HCT116 (cell line): ENCODE results near the gene CAST. TPM values are rescaled to one million over a fixed set of nuclear protein-coding genes. Genes with fewer than 3 reads are reported as not detected.

Experiments used
- ATAC-seq: fragments of 200-7000 bp; cut with Tn5 transposase; 2 replicates; pipeline ENCODE4 v1.9.1; 2020; ENCODE audit warnings: mild to moderate bottlenecking, moderate library complexity
- BruUV-seq: library from RNA; stranded (reverse); fragments of 400-500 nt; replicated peaks from 2 replicates; lab custom pipeline; 2021; lab: Mats Ljungman, UMichigan
- CTCF ChIA-PET: fragments of 300-600 bp; sonication (Branson Sonifier 250); formaldehyde crosslinking; loops from one replicate; lab custom pipeline; 2021; ENCODE audit warnings: antibody characterized with exemption; lab: Charles Lee
- POLR2A ChIA-PET: fragments of 300-600, 350-600 bp; sonication (Branson Sonifier 250); formaldehyde crosslinking; loops from one replicate; lab custom pipeline; 2021; ENCODE audit warnings: antibody characterized with exemption; lab: Charles Lee
- RAD21 ChIA-PET, 2 experiments: fragments of 300-600 bp; sonication (Branson Sonifier 250); formaldehyde crosslinking; loops; one replicate each; lab custom pipeline; 2023; ENCODE audit warnings: low total read pairs in 2 of 2; ENCODE audit not compliant: uncharacterized antibody in 2 of 2, unreplicated experiment in 2 of 2, low non-redundant PET in 1 of 2; lab: Charles Lee
- DNase-seq: peaks from one replicate; pipeline ENCODE4 v3.0.0-alpha.2; 2010; ENCODE audit warnings: low read depth, low spot score
- H2AFZ ChIP-seq: fragments of 200-600 bp; shearing (Covaris generic), sonication (generic); 2 replicates; pipeline ENCODE4 v1.6.1; 2017; ENCODE audit warnings: low read depth, mixed run types, mixed read lengths, antibody characterized with exemption, low read length; ENCODE audit not compliant: poor library complexity, severe bottlenecking
- H3K27ac ChIP-seq: 2 replicates; pipeline ENCODE4 v1.5.1; 2012; ENCODE audit warnings: low read depth, low read length
- H3K27me3 ChIP-seq: fragments of 200-600 bp; sonication (generic); 2 replicates; pipeline ENCODE4 v1.6.1; 2016; ENCODE audit warnings: mixed run types, low read length, mixed read lengths; ENCODE audit not compliant: insufficient read depth
- H3K36me3 ChIP-seq, 2 experiments: fragments of 200-500 bp in 1 of 2; fragments of 200-600 bp in 1 of 2; sonication (Bioruptor generic) in 1 of 2; sonication (generic) in 1 of 2; 2 replicates each; pipeline versions ENCODE4 v1.5.1 to v1.6.1; 2014 to 2016; ENCODE audit warnings: low read length in 2 of 2, inconsistent platforms in 1 of 2, mixed read lengths in 1 of 2, mixed run types in 1 of 2; ENCODE audit not compliant: insufficient read depth in 2 of 2, control insufficient read depth in 1 of 2
- H3K4me1 ChIP-seq, 2 experiments: fragments of 200-600 bp in 1 of 2; sonication (generic) in 1 of 2; 2 replicates each; pipeline versions ENCODE4 v1.5.1 to v1.6.1; 2012 to 2017; ENCODE audit warnings: low read length in 2 of 2, inconsistent platforms in 1 of 2, mild to moderate bottlenecking in 1 of 2, mixed read lengths in 1 of 2, mixed run types in 1 of 2, moderate library complexity in 1 of 2; ENCODE audit not compliant: insufficient read depth in 2 of 2, control insufficient read depth in 1 of 2
- H3K4me2 ChIP-seq: fragments of 200-600 bp; sonication (generic); 2 replicates; pipeline ENCODE4 v1.6.1; 2017; ENCODE audit warnings: mixed run types, low read length, mixed read lengths
- H3K4me3 ChIP-seq, 2 experiments: fragments of 200-600 bp in 1 of 2; sonication (generic) in 1 of 2; replicated peaks in 1 of 2; 2 replicates each; pipeline ENCODE4 v1.5.1; 2011 to 2016; ENCODE audit warnings: low read length in 2 of 2, control low read depth in 1 of 2, low read depth in 1 of 2, mild to moderate bottlenecking in 1 of 2, mixed read lengths in 1 of 2, mixed run types in 1 of 2
- H3K79me2 ChIP-seq: fragments of 200-600 bp; sonication (generic); 2 replicates; pipeline ENCODE4 v1.6.1; 2017; ENCODE audit warnings: mild to moderate bottlenecking, mixed run types, low read length, moderate library complexity, mixed read lengths; ENCODE audit not compliant: insufficient read depth
- H3K9ac ChIP-seq: fragments of 200-600 bp; sonication (generic); 2 replicates; pipeline ENCODE4 v1.6.1; 2016; ENCODE audit warnings: low read length, mixed read lengths
- H3K9me2 ChIP-seq: fragments of 200-600 bp; sonication (generic), shearing (Covaris generic); 2 replicates; pipeline ENCODE4 v1.6.1; 2017; ENCODE audit warnings: mixed run types, mild to moderate bottlenecking, moderate library complexity; ENCODE audit not compliant: insufficient read depth
- H3K9me3 ChIP-seq, 2 experiments: fragments of 200-500 bp in 1 of 2; fragments of 200-600 bp in 1 of 2; sonication (Bioruptor generic) in 1 of 2; sonication (generic) in 1 of 2; 2 replicates each; pipeline ENCODE4 v1.6.1; 2014 to 2017; ENCODE audit warnings: low read length in 2 of 2, mixed read lengths in 2 of 2, inconsistent platforms in 1 of 2, low read depth in 1 of 2, mild to moderate bottlenecking in 1 of 2, mixed run types in 1 of 2, moderate library complexity in 1 of 2; ENCODE audit not compliant: control insufficient read depth in 1 of 2, insufficient read depth in 1 of 2
- H4K20me1 ChIP-seq: fragments of 200-600 bp; sonication (generic), shearing (Covaris generic); 2 replicates; pipeline ENCODE4 v1.6.1; 2017; ENCODE audit warnings: mixed run types, mild to moderate bottlenecking, moderate library complexity; ENCODE audit not compliant: insufficient read depth
- POLR2AphosphoS5 ChIP-seq: IDR thresholded peaks from 2 replicates; pipeline ENCODE4 v1.6.1; 2011; ENCODE audit warnings: mild to moderate bottlenecking, low read depth, low read length, moderate library complexity
- SIN3A ChIP-seq: IDR thresholded peaks from 2 replicates; pipeline ENCODE4 v1.6.1; 2012; ENCODE audit warnings: low read depth
- YY1 ChIP-seq: IDR thresholded peaks from 2 replicates; pipeline ENCODE4 v1.6.1; 2011; ENCODE audit warnings: low read length, low read depth, moderate library complexity, mild to moderate bottlenecking; ENCODE audit not compliant: insufficient replicate concordance; ENCODE audit errors: extremely low read depth
- intact Hi-C: fragments of 100-400 bp; cut with micrococcal nuclease; formaldehyde crosslinking; loops from 2 replicates; pipeline ENCODE4 v1.10.0; 2022
- total RNA-seq: library from RNA; stranded (reverse); gene quantifications from one replicate; pipeline ENCODE4 v1.2.1, GENCODE V29; 2021; ENCODE audit not compliant: unreplicated experiment

Gene CAST
- total RNA-seq, 1 experiment from 2014 or later, result 142 TPM

- Histone ChIP-seq H4K20me1 (no peaks in the 10 kb centered on the region), H3K9ac (no peak overlapping the region), H3K27ac (no peak overlapping the region), H3K4me2 (no peak overlapping the region), H3K4me3 (no peak overlapping the region)
- POLR2A ChIA-PET, result no interaction called here
- no peak for DNase-seq
- BruUV-seq, result no TSS peak
- TF ChIP-seq SIN3A, result no peak
- TF ChIP-seq POLR2AphosphoS5, result no peak
- no peak for TF ChIP-seq YY1
- TF ChIP-seq, all 23 proteins: peak for 0
- ChIA-PET RAD21 (no interaction called here), CTCF (no interaction called here)
- intact Hi-C loops, result no loop called here
- H3K4me1 ChIP-seq, result no peaks in the 10 kb centered on the region
- no peaks in the 10 kb centered on the region for H3K9me2 ChIP-seq
- H3K79me2 ChIP-seq, result no peaks in the 10 kb centered on the region
- no peak overlapping the region for H2AFZ ChIP-seq
- ATAC-seq, result no peak
- peaks cover 2% of the 10 kb centered on the region; the same call in 1 of the 2 replicates for H3K27me3 ChIP-seq
- no peaks in the 10 kb centered on the region for H3K36me3 ChIP-seq
- no peaks in the 10 kb centered on the region for H3K9me3 ChIP-seq
Measured at GRCh38 chr5:96823900-96824380, 161.8 kb downstream of the CAST start.

Other genes with a start within 250 kb of the CAST start
- gene PCSK1, start 229.1 kb upstream of the CAST start, total RNA-seq, result not detected
- gene ERAP1, start 145.6 kb downstream of the CAST start, total RNA-seq, result 9.7 TPM
- 2.2 TPM for gene ERAP2, start 214.1 kb downstream of the CAST start, total RNA-seq